ENCODE measurements around the gene THEMIS2. TPM values are rescaled to one million over a fixed set of nuclear protein-coding genes. Genes with fewer than 3 reads are reported as not detected.
A peak's percentile ranks its signal among the peaks of the same experiment; 100 is the strongest.

Gene THEMIS2
- total and polyA plus RNA-seq, 2 of the 13 experiments (the other 11 are each of a cell fraction or from before 2014, with no cell fraction given): 0.38 to 1.5 TPM

DNA sequence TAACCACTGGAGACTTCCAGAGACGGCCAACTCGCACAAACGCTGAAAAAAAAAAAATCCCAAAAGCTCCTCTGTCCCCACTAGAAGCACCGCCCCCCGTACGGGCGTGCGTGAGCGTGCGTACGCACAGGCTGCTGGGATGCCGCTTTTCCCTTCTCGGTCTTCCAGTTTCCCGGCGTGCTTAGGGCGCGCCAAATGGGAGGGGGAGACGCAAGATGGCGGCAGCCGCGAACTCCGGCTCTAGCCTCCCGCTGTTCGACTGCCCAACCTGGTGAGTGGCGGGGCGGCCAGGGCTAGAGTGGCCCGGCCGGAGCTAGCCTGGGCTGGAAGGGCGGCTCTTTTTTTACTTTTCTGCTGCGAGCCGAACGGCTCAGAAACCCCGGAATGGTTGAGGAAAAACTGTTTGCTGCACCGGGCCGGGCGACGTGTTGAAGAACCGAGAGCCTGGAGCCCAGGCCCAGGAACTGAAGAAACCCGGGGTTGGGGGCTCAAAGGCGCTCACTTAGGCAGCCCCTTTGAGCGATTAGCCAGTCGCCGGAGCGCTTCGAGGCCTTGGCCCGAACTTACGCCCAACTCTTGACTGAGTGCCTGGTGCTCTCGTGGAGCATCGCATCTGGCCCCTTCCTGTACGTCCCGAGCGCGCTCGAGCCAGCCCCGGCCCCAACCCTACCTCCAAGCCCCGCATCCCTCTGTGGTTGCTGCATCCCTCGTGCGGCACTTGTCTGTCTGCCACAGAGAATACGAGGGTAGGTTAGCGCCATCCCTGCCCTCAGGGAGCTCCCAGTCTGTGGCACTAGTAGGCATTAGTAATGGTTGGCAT lies 41.5 kb upstream of the THEMIS2 start, which contains the start of gene PPP1R8 (continued):
- TF ChIP-seq ZNF772 (CRISPR knock-in tag; IDR thresholded peaks at IDR 0.05): 0 out of 2 replicates have a peak, but pooled peaks have one; percentile 78
- TF ChIP-seq, protein P1, sequence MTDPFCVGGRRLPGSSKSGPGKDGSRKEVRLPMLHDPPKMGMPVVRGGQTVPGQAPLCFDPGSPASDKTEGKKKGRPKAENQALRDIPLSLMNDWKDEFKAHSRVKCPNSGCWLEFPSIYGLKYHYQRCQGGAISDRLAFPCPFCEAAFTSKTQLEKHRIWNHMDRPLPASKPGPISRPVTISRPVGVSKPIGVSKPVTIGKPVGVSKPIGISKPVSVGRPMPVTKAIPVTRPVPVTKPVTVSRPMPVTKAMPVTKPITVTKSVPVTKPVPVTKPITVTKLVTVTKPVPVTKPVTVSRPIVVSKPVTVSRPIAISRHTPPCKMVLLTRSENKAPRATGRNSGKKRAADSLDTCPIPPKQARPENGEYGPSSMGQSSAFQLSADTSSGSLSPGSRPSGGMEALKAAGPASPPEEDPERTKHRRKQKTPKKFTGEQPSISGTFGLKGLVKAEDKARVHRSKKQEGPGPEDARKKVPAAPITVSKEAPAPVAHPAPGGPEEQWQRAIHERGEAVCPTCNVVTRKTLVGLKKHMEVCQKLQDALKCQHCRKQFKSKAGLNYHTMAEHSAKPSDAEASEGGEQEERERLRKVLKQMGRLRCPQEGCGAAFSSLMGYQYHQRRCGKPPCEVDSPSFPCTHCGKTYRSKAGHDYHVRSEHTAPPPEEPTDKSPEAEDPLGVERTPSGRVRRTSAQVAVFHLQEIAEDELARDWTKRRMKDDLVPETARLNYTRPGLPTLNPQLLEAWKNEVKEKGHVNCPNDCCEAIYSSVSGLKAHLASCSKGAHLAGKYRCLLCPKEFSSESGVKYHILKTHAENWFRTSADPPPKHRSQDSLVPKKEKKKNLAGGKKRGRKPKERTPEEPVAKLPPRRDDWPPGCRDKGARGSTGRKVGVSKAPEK (CRISPR knock-in tag; IDR thresholded peaks at IDR 0.05; ENCODE audit: borderline replicate concordance): no peak
- TF ChIP-seq TAF15 (IDR thresholded peaks at IDR 0.05; ENCODE audit: low read depth, low read length, poor library complexity, severe bottlenecking): no peak
- TF ChIP-seq ZNF737 (CRISPR knock-in tag; IDR thresholded peaks at IDR 0.05; ENCODE audit: borderline replicate concordance): no peak
- no peak for TF ChIP-seq SOX13 (IDR thresholded peaks at IDR 0.05)
- peak; percentile 24 to 67; a peak in 2 of 4 replicates for TF ChIP-seq SOX13 (CRISPR knock-in tag; conservative IDR thresholded peaks at IDR 0.05 in 1 of 2, IDR thresholded peaks at IDR 0.05 in 1 of 2)
- TF ChIP-seq, protein P2, sequence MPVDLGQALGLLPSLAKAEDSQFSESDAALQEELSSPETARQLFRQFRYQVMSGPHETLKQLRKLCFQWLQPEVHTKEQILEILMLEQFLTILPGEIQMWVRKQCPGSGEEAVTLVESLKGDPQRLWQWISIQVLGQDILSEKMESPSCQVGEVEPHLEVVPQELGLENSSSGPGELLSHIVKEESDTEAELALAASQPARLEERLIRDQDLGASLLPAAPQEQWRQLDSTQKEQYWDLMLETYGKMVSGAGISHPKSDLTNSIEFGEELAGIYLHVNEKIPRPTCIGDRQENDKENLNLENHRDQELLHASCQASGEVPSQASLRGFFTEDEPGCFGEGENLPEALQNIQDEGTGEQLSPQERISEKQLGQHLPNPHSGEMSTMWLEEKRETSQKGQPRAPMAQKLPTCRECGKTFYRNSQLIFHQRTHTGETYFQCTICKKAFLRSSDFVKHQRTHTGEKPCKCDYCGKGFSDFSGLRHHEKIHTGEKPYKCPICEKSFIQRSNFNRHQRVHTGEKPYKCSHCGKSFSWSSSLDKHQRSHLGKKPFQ (CRISPR knock-in tag; IDR thresholded peaks at IDR 0.05; ENCODE audit: insufficient replicate concordance): peak; percentile 37
- TF ChIP-seq, protein P3, sequence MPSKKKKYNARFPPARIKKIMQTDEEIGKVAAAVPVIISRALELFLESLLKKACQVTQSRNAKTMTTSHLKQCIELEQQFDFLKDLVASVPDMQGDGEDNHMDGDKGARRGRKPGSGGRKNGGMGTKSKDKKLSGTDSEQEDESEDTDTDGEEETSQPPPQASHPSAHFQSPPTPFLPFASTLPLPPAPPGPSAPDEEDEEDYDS (CRISPR knock-in tag; IDR thresholded peaks at IDR 0.05): peak; percentile 97
- TF ChIP-seq IKZF4 (CRISPR knock-in tag; IDR thresholded peaks at IDR 0.05; ENCODE audit: borderline replicate concordance, low read depth, not compliant biosample characterization): no peak
- TF ChIP-seq, protein P4, sequence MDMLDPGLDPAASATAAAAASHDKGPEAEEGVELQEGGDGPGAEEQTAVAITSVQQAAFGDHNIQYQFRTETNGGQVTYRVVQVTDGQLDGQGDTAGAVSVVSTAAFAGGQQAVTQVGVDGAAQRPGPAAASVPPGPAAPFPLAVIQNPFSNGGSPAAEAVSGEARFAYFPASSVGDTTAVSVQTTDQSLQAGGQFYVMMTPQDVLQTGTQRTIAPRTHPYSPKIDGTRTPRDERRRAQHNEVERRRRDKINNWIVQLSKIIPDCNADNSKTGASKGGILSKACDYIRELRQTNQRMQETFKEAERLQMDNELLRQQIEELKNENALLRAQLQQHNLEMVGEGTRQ (IDR thresholded peaks at IDR 0.05; ENCODE audit: low read depth, low read length): no peak
- TF ChIP-seq, protein P4 (CRISPR knock-in tag; IDR thresholded peaks at IDR 0.05; ENCODE audit: borderline replicate concordance): no peak
- no peak for TF ChIP-seq ZNF354B (CRISPR knock-in tag; IDR thresholded peaks at IDR 0.05)
- TF ChIP-seq, protein P5, sequence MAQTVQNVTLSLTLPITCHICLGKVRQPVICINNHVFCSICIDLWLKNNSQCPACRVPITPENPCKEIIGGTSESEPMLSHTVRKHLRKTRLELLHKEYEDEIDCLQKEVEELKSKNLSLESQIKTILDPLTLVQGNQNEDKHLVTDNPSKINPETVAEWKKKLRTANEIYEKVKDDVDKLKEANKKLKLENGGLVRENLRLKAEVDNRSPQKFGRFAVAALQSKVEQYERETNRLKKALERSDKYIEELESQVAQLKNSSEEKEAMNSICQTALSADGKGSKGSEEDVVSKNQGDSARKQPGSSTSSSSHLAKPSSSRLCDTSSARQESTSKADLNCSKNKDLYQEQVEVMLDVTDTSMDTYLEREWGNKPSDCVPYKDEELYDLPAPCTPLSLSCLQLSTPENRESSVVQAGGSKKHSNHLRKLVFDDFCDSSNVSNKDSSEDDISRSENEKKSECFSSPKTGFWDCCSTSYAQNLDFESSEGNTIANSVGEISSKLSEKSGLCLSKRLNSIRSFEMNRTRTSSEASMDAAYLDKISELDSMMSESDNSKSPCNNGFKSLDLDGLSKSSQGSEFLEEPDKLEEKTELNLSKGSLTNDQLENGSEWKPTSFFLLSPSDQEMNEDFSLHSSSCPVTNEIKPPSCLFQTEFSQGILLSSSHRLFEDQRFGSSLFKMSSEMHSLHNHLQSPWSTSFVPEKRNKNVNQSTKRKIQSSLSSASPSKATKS (CRISPR knock-in tag; IDR thresholded peaks at IDR 0.05): no peak
- TF ChIP-seq EZH2 (conservative IDR thresholded peaks at IDR 0.05; ENCODE audit: low read depth, low read length): no peak
- TF ChIP-seq TGIF2 (CRISPR knock-in tag; IDR thresholded peaks at IDR 0.05): peak; percentile 70; the same call in 1 of the 2 replicates
- no peak for TF ChIP-seq GLI4 (CRISPR knock-in tag; IDR thresholded peaks at IDR 0.05; ENCODE audit: borderline replicate concordance)
- TF ChIP-seq SCMH1 (CRISPR knock-in tag; IDR thresholded peaks at IDR 0.05; ENCODE audit: borderline replicate concordance): no peak
- no peak for TF ChIP-seq ZNF749 (CRISPR knock-in tag; IDR thresholded peaks at IDR 0.05; ENCODE audit: borderline replicate concordance)

Data from HepG2 (cell line).